ENCODE measurements around the gene SERPINB6. TPM values are rescaled to one million over a fixed set of nuclear protein-coding genes. Genes with fewer than 3 reads are reported as not detected.
"Not testable (repeated sequence)": the region's sequence is repeated elsewhere in the genome, so short reads cannot be mapped to it uniquely, and the experiment has no call there.

SERPINB6 gene
- total RNA-seq, 1 donor from 2014 or later = 20.1 TPM

DNA sequence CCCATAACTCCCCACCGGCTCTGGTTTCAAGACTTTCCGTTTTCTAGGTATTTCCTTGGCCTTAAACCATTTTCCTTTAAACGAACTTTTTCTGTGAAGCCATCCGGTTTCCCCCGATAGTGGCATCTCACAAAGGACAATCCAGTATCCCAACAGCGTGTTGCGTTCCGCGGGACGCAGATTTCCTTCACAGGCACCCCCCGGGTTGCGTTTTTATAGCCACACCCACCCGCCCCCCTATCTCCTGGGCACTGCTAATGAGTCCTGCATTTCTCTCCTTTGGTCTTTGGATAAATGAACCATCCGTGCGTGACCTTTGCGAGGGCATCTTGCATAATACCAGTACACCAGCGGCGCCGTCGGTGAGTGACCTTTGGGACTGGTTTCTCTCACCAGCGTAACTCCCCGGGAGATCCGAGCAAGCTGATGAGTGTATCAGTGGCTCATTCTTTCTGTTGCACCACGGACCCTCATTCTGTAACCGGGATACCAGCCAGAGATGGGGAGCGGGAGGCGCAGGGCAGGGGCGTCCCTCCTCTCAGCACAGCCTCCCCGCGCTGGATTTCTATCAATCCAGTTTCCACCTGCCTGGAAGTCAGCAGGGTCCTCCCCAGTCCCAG is 27.7 kb upstream of the SERPINB6 start:
- Mint-ChIP-seq H3K4me3 (peak overlapping the region; percentile 90), H3K27ac (ENCODE audit: unreplicated experiment) (peak overlapping the region; percentile 14), H3K27me3 (ENCODE audit: low read depth) (peaks cover 6% of the 10 kb centered on the region), H3K4me1 (peaks cover 24% of the 10 kb centered on the region), H3K9me3 (no peaks in the 10 kb centered on the region), H3K36me3 (ENCODE audit: low read depth) (no peaks in the 10 kb centered on the region)
- TF ChIP-seq CTCF (conservative IDR thresholded peaks at IDR 0.05) = no peak
- no peak for DNase-seq (ENCODE audit: low read depth, low spot score)

DNA sequence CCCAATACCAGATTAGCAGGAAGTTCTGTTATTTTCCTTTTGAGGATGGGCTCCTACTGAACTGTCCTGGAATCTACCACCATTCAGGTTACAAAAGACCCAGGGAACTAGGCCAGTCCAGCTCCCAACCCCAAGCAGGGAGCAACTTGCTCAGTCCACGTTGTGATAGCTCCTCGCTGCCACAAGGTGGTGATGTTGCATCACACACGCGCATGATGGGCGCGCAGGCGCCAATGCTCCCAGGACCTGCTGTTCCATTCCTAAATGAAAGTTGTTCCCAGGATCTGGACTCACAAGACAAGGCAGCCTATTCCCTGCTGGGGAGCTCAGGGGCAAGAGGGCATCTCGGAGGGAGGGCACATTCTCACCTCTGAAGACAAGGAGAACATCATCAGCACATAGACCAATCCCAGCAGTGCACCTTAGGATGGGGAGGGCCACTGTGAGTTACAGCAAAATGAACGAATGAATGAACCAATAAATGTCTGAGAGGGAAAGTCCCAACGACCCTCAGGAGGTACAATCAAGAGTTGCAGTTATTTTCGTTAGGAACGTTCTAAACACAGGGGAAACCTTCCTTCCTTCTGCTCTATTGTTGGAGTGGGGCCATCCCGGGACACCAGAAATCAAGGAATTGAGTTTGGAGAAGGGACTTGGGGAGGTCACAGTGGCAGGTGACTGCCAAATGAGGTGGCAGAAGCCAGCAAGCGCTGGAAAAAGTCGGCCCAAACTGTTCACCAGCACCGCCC is 27.1 kb upstream of the SERPINB6 start:
- not testable (repeated sequence) for H3K9me3 Mint-ChIP-seq; DNase-seq (ENCODE audit: low read depth, low spot score)
- peak; percentile 64 for TF ChIP-seq CTCF (conservative IDR thresholded peaks at IDR 0.05)

GRCh38 chr6:2993755-2994317 is 22.5 kb upstream of the SERPINB6 start:
- Mint-ChIP-seq H3K27ac (ENCODE audit: unreplicated experiment) (no peak overlapping the region), H3K4me1 (peaks cover 27% of the 10 kb centered on the region), H3K36me3 (ENCODE audit: low read depth) (no peaks in the 10 kb centered on the region), H3K27me3 (ENCODE audit: low read depth) (no peaks in the 10 kb centered on the region), H3K4me3 (peak overlapping the region; percentile 36), H3K9me3 (no peaks in the 10 kb centered on the region)
- no peak for DNase-seq (ENCODE audit: low read depth, low spot score)
- no peak for TF ChIP-seq CTCF (conservative IDR thresholded peaks at IDR 0.05)

More for the DNA sequence above, 27.1 kb upstream of the SERPINB6 start:
- Mint-ChIP-seq H3K4me1 (peaks cover 24% of the 10 kb centered on the region), H3K4me3 (peak overlapping the region; percentile 90)
- H3K27me3 Mint-ChIP-seq (ENCODE audit: low read depth); H3K36me3 Mint-ChIP-seq (ENCODE audit: low read depth); H3K27ac Mint-ChIP-seq (ENCODE audit: unreplicated experiment): not testable (repeated sequence)

GRCh38 chr6:2992330-2992979 is 21.1 kb upstream of the SERPINB6 start:
- no peaks in the 10 kb centered on the region for H3K9me3 Mint-ChIP-seq
- H3K36me3 Mint-ChIP-seq (ENCODE audit: low read depth) = no peaks in the 10 kb centered on the region
- H3K4me3 Mint-ChIP-seq = peak overlapping the region; percentile 72
- no peak for TF ChIP-seq CTCF (conservative IDR thresholded peaks at IDR 0.05)
- H3K27me3 Mint-ChIP-seq (ENCODE audit: low read depth) = no peaks in the 10 kb centered on the region
- H3K27ac Mint-ChIP-seq (ENCODE audit: unreplicated experiment) = no peak overlapping the region
- no peak for DNase-seq (ENCODE audit: low read depth, low spot score)
- H3K4me1 Mint-ChIP-seq = peaks cover 29% of the 10 kb centered on the region

GRCh38 chr6:2990932-2991506 is 19.7 kb upstream of the SERPINB6 start:
- peak overlapping the region; percentile 94 for H3K4me3 Mint-ChIP-seq
- H3K36me3 Mint-ChIP-seq (ENCODE audit: low read depth) = no peaks in the 10 kb centered on the region
- DNase-seq (ENCODE audit: low read depth, low spot score) = no peak
- no peak for TF ChIP-seq CTCF (conservative IDR thresholded peaks at IDR 0.05)
- H3K27me3 Mint-ChIP-seq (ENCODE audit: low read depth) = no peaks in the 10 kb centered on the region
- peaks cover 37% of the 10 kb centered on the region for H3K4me1 Mint-ChIP-seq
- H3K27ac Mint-ChIP-seq (ENCODE audit: unreplicated experiment) = peak overlapping the region; percentile 98
- no peaks in the 10 kb centered on the region for H3K9me3 Mint-ChIP-seq

Data from neural crest cell (in vitro differentiated cells).